ENCODE data around the gene TMEM43.

DNA sequence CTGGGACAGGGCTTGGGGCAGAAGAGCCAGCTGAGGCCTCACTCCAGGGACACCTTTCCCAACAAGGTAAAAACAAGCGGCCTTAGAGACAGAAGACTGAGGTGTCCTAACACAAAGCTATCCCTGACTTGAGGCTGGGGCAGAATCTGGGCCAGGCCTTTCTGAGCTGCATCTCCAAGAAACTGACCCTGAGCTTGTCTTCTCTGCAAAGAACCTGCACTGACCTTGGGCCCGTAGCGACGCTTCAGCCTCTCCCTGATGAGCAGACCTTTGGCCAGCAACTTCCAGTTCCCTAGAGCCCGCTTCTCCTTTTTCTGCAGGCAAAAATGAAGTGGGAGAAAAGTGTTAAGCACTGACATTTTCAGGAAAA lies 22.2 kb downstream of the TMEM43 start:
- TF ChIP-seq POLR2A (IDR thresholded peaks at IDR 0.05; ENCODE audit: borderline replicate concordance, extremely low read depth, insufficient read depth, insufficient read length) = no peak
- TF ChIP-seq SIN3A (IDR thresholded peaks at IDR 0.05; ENCODE audit: low read depth) = no peak
- TF ChIP-seq, protein P1, sequence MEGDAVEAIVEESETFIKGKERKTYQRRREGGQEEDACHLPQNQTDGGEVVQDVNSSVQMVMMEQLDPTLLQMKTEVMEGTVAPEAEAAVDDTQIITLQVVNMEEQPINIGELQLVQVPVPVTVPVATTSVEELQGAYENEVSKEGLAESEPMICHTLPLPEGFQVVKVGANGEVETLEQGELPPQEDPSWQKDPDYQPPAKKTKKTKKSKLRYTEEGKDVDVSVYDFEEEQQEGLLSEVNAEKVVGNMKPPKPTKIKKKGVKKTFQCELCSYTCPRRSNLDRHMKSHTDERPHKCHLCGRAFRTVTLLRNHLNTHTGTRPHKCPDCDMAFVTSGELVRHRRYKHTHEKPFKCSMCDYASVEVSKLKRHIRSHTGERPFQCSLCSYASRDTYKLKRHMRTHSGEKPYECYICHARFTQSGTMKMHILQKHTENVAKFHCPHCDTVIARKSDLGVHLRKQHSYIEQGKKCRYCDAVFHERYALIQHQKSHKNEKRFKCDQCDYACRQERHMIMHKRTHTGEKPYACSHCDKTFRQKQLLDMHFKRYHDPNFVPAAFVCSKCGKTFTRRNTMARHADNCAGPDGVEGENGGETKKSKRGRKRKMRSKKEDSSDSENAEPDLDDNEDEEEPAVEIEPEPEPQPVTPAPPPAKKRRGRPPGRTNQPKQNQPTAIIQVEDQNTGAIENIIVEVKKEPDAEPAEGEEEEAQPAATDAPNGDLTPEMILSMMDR (IDR thresholded peaks at IDR 0.05 in 2 of 3, conservative IDR thresholded peaks at IDR 0.05 in 1 of 3; ENCODE audit: borderline replicate concordance in 1 of 3, insufficient read depth in 1 of 3, low read depth in 2 of 3, low read length in 2 of 3) = no peak
- TF ChIP-seq SP1 (IDR thresholded peaks at IDR 0.05; ENCODE audit: low read depth) = no peak
- TF ChIP-seq RAD21 (IDR thresholded peaks at IDR 0.05; ENCODE audit: low read depth) = no peak
- TF ChIP-seq, protein P2, sequence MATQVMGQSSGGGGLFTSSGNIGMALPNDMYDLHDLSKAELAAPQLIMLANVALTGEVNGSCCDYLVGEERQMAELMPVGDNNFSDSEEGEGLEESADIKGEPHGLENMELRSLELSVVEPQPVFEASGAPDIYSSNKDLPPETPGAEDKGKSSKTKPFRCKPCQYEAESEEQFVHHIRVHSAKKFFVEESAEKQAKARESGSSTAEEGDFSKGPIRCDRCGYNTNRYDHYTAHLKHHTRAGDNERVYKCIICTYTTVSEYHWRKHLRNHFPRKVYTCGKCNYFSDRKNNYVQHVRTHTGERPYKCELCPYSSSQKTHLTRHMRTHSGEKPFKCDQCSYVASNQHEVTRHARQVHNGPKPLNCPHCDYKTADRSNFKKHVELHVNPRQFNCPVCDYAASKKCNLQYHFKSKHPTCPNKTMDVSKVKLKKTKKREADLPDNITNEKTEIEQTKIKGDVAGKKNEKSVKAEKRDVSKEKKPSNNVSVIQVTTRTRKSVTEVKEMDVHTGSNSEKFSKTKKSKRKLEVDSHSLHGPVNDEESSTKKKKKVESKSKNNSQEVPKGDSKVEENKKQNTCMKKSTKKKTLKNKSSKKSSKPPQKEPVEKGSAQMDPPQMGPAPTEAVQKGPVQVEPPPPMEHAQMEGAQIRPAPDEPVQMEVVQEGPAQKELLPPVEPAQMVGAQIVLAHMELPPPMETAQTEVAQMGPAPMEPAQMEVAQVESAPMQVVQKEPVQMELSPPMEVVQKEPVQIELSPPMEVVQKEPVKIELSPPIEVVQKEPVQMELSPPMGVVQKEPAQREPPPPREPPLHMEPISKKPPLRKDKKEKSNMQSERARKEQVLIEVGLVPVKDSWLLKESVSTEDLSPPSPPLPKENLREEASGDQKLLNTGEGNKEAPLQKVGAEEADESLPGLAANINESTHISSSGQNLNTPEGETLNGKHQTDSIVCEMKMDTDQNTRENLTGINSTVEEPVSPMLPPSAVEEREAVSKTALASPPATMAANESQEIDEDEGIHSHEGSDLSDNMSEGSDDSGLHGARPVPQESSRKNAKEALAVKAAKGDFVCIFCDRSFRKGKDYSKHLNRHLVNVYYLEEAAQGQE (IDR thresholded peaks at IDR 0.05; ENCODE audit: low read depth) = no peak
- TF ChIP-seq FOSL1 (IDR thresholded peaks at IDR 0.05; ENCODE audit: low read depth) = no peak
- no peak for TF ChIP-seq EGR1 (IDR thresholded peaks at IDR 0.05; ENCODE audit: low read depth)
- TF ChIP-seq EZH2 (IDR thresholded peaks at IDR 0.05) = no peak
- TF ChIP-seq, protein P3, sequence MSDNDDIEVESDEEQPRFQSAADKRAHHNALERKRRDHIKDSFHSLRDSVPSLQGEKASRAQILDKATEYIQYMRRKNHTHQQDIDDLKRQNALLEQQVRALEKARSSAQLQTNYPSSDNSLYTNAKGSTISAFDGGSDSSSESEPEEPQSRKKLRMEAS (IDR thresholded peaks at IDR 0.05) = no peak
- TF ChIP-seq, protein P4, sequence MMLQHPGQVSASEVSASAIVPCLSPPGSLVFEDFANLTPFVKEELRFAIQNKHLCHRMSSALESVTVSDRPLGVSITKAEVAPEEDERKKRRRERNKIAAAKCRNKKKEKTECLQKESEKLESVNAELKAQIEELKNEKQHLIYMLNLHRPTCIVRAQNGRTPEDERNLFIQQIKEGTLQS (IDR thresholded peaks at IDR 0.05) = no peak
- TF ChIP-seq CEBPB (IDR thresholded peaks at IDR 0.05; ENCODE audit: low read depth) = no peak
